Keratinocyte (primary cell): ENCODE results near the gene SCN10A. TPM values are rescaled to one million over a fixed set of nuclear protein-coding genes. Genes with fewer than 3 reads are reported as not detected.

Experiments used
- DNase-seq: peaks from one replicate; pipeline ENCODE4 v3.0.0-alpha.2; 2011; ENCODE audit warnings: low read depth, missing footprints, low spot score
- FAIRE-seq: peaks from 2 replicates; lab custom pipeline; 2011; peaks lifted over from hg19 to GRCh38; lab: Jason Lieb, UNC
- H2AFZ ChIP-seq: 2 replicates; pipeline ENCODE4 v1.6.0; 2012; ENCODE audit warnings: low read length, control low read depth, inconsistent platforms; ENCODE audit not compliant: control insufficient read depth
- H3K27ac ChIP-seq: 2 replicates; pipeline ENCODE4 v1.5.1; 2011; ENCODE audit warnings: low read length; ENCODE audit not compliant: control insufficient read depth, insufficient read depth
- H3K27me3 ChIP-seq: 3 replicates; pipeline ENCODE4 v1.6.0; 2011; ENCODE audit warnings: low read length; ENCODE audit not compliant: control insufficient read depth, insufficient read depth; ENCODE audit errors: extremely low read depth
- H3K36me3 ChIP-seq, 2 experiments: 2 replicates in 1 of 2; 3 replicates in 1 of 2; pipeline ENCODE4 v1.5.1; 2011; ENCODE audit warnings: low read length in 2 of 2, mild to moderate bottlenecking in 1 of 2; ENCODE audit not compliant: control insufficient read depth in 2 of 2, insufficient read depth in 2 of 2; ENCODE audit errors: extremely low read depth in 1 of 2
- H3K4me1 ChIP-seq: 3 replicates; pipeline ENCODE4 v1.5.1; 2011; ENCODE audit warnings: low read length; ENCODE audit not compliant: control insufficient read depth, insufficient read depth; ENCODE audit errors: extremely low read depth
- H3K4me2 ChIP-seq: 3 replicates; pipeline ENCODE4 v1.6.0; 2011; ENCODE audit warnings: low read depth, low read length; ENCODE audit not compliant: control insufficient read depth, insufficient read depth; ENCODE audit errors: extremely low read depth
- H3K4me3 ChIP-seq, 3 experiments: fragments of 200-600 bp in 1 of 3; sonication (generic) in 1 of 3; 2 replicates in 2 of 3; 3 replicates in 1 of 3; pipeline ENCODE4 v1.5.1; 2011 to 2016; ENCODE audit warnings: low read length in 3 of 3, mild to moderate bottlenecking in 3 of 3, control low read depth in 2 of 3, inconsistent platforms in 1 of 3, low read depth in 1 of 3, mixed read lengths in 1 of 3, mixed run types in 1 of 3, moderate library complexity in 1 of 3; ENCODE audit not compliant: control insufficient read depth in 2 of 3, insufficient read depth in 2 of 3; ENCODE audit errors: extremely low read depth in 1 of 3
- H3K79me2 ChIP-seq: 2 replicates; pipeline ENCODE4 v1.6.0; 2012; ENCODE audit warnings: low read length; ENCODE audit not compliant: control insufficient read depth, insufficient read depth
- H3K9ac ChIP-seq: 3 replicates; pipeline ENCODE4 v1.6.0; 2011; ENCODE audit warnings: low read length; ENCODE audit not compliant: control insufficient read depth, insufficient read depth; ENCODE audit errors: extremely low read depth
- H3K9me1 ChIP-seq: 3 replicates; pipeline ENCODE4 v1.6.0; 2011; ENCODE audit warnings: low read length; ENCODE audit not compliant: control insufficient read depth, insufficient read depth; ENCODE audit errors: extremely low read depth
- H3K9me3 ChIP-seq: 2 replicates; pipeline ENCODE4 v1.5.1; 2012; ENCODE audit warnings: low read depth, low read length; ENCODE audit not compliant: control insufficient read depth
- H4K20me1 ChIP-seq: 3 replicates; pipeline ENCODE4 v1.6.0; 2011; ENCODE audit warnings: low read length; ENCODE audit not compliant: control insufficient read depth, insufficient read depth; ENCODE audit errors: extremely low read depth
- EZH2 ChIP-seq: IDR thresholded peaks from one replicate; pipeline ENCODE4 v1.6.1; 2012; ENCODE audit warnings: inconsistent platforms, mild to moderate bottlenecking, low read length, moderate library complexity
- dilution Hi-C: fragments of 300-500 bp; cut with MboI; formaldehyde crosslinking; loops from one replicate; pipeline ENCODE4 v1.7.0; 2020; ENCODE audit warnings: low sequenced_read_pairs; ENCODE audit not compliant: extremely low pct_ligation_motif_present
- polyA plus RNA-seq, 5 experiments: library from polyadenylated mRNA; depleted of rRNA in 3 of 5; stranded (reverse) in 3 of 5; stranded (forward) in 1 of 5; unstranded in 1 of 5; fragments of >200 nt; gene quantifications; 1 replicate in 1 of 5; 2 replicates in 3 of 5; 3 replicates in 1 of 5; pipeline versions ENCODE4 v1.2.1 to v1.2.3, GENCODE V29; 2011 to 2012; ENCODE audit warnings: missing spikeins in 2 of 5, low read depth in 1 of 5, low replicate concordance in 1 of 5
- TF ChIP-seq, protein P1 (sequence below), 3 experiments: IDR thresholded peaks in 1 of 3; conservative IDR thresholded peaks in 1 of 3; optimal IDR thresholded peaks in 1 of 3; 2 replicates in 2 of 3; 3 replicates in 1 of 3; pipeline versions ENCODE3 to v1.5.1; 2011; ENCODE audit warnings: low read length in 3 of 3, mild to moderate bottlenecking in 3 of 3, moderate library complexity in 2 of 3, control low read depth in 1 of 3, inconsistent platforms in 1 of 3; ENCODE audit not compliant: insufficient read depth in 2 of 3; ENCODE audit errors: extremely low read depth in 1 of 3

The SCN10A gene
- polyA plus RNA-seq, 1 donor (not counting 4 experiments of a cell fraction or from before 2014, with no cell fraction given), result not detected

DNA sequence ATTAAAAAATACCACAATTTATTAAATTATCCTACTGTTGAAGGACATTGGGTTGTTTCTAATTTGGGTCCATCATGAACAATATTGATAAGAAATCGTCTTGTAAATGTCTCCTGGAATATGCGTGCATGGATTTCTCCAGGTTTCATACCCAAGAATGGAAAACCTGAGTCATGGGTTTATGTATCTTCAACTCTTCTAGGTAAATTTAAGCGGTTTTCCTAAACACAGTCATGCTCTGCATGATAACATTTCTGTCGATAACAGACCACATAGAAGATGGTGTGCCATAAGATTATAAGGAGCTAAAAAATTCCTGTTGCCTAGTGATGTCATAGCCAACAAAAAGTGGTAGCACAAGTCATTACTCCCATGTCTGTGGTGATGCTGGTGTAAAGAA, 126.7 kb downstream of the SCN10A start:
- H3K9ac ChIP-seq, result no peak overlapping the region
- dilution Hi-C loops, result no loop called here
- no peaks in the 10 kb centered on the region for H3K9me3 ChIP-seq
- FAIRE-seq (no peak), DNase-seq (no peak)
- TF ChIP-seq EZH2, result no peak
- TF ChIP-seq, protein P1, sequence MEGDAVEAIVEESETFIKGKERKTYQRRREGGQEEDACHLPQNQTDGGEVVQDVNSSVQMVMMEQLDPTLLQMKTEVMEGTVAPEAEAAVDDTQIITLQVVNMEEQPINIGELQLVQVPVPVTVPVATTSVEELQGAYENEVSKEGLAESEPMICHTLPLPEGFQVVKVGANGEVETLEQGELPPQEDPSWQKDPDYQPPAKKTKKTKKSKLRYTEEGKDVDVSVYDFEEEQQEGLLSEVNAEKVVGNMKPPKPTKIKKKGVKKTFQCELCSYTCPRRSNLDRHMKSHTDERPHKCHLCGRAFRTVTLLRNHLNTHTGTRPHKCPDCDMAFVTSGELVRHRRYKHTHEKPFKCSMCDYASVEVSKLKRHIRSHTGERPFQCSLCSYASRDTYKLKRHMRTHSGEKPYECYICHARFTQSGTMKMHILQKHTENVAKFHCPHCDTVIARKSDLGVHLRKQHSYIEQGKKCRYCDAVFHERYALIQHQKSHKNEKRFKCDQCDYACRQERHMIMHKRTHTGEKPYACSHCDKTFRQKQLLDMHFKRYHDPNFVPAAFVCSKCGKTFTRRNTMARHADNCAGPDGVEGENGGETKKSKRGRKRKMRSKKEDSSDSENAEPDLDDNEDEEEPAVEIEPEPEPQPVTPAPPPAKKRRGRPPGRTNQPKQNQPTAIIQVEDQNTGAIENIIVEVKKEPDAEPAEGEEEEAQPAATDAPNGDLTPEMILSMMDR (optimal IDR thresholded peaks at IDR 0.05 in 1 of 3, IDR thresholded peaks at IDR 0.05 in 1 of 3, conservative IDR thresholded peaks at IDR 0.05 in 1 of 3; ENCODE audit: extremely low read depth in 1 of 3, insufficient read depth in 2 of 3, low read length in 3 of 3), result no peak
- H3K27me3 ChIP-seq, result no peaks in the 10 kb centered on the region
- peaks cover 4% of the 10 kb centered on the region for H3K4me1 ChIP-seq
- H4K20me1 ChIP-seq, result no peaks in the 10 kb centered on the region
- H3K4me3 ChIP-seq, result no peak overlapping the region
- H3K9me1 ChIP-seq, result no peaks in the 10 kb centered on the region
- H2AFZ ChIP-seq, result no peak overlapping the region
- H3K27ac ChIP-seq, result no peak overlapping the region
- H3K36me3 ChIP-seq, result no peaks in the 10 kb centered on the region
- no peaks in the 10 kb centered on the region for H3K79me2 ChIP-seq
- no peak overlapping the region for H3K4me2 ChIP-seq

DNA sequence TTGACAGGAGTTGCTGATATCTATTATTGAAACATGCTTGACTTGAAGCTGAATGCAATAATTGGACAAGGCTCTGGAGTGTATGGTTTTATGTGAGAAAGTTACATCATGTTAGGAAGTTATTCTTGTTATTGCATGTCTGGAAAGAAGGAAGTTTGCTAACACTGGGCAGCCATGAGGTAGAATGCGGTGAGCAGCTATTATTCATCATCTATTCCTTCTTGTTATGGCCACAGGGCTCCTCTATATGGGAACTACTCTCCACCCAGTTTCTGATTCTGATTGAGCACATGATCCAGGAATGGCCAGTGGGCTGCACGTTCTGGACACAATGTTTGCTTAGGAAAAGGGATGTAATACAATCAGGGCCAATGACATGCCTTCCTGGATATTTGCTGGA, 128.7 kb downstream of the SCN10A start:
- Histone ChIP-seq H3K4me2 (no peak overlapping the region), H3K4me3 (no peak overlapping the region), H3K9me3 (no peaks in the 10 kb centered on the region), H3K9ac (no peak overlapping the region), H4K20me1 (no peaks in the 10 kb centered on the region), H3K27ac (no peak overlapping the region), H3K27me3 (no peaks in the 10 kb centered on the region), H2AFZ (no peak overlapping the region), H3K4me1 (peaks cover 4% of the 10 kb centered on the region), H3K9me1 (no peaks in the 10 kb centered on the region), H3K36me3 (no peaks in the 10 kb centered on the region), H3K79me2 (no peaks in the 10 kb centered on the region)
- FAIRE-seq (no peak), DNase-seq (no peak)
- TF ChIP-seq, protein P1 (optimal IDR thresholded peaks at IDR 0.05 in 1 of 3, IDR thresholded peaks at IDR 0.05 in 1 of 3, conservative IDR thresholded peaks at IDR 0.05 in 1 of 3; ENCODE audit: extremely low read depth in 1 of 3, insufficient read depth in 2 of 3, low read length in 3 of 3), result no peak
- no peak for TF ChIP-seq EZH2
- dilution Hi-C loops, result no loop called here
